Measurements from ENCODE around the gene PMS2.
"Not testable (repeated sequence)": the region's sequence is repeated elsewhere in the genome, so short reads cannot be mapped to it uniquely, and the experiment has no call there.

The PMS2 gene

DNA sequence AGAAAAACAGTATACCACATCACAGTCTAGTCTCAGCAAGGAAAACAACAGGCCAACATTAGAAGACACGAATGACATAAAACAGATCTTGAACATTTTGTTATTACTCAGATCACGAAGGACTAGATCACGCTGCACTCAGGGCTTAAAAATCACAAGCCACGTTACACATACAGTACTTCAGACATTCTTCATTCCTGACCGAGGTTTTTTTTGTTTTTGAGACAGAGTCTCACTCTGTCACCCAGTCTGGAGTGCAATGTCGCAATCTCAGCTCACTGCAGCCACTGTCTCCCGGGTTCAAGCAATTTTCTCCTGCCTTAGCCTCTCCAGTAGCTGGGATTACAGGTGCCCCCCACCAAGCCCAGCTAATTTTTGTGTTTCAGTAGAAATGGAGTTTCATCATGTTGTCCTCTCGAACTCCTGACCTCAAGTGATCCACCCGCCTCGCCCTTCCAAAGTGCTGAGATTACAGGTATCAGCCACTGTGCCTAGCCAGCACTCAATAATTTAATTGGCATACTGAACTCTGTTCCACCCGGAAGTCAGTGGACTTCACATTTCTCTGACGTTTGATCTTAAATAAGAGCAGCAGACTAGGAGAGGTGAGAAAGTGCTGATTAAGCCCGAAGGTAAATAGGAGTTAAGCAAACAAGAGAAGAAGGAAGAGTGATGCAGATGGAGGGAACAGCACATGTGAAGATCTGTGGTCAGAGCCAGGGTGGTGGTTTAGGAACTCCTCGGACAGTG, 3.7 kb upstream of the PMS2 start:
- DNase-seq (ENCODE audit: low read depth): no peak

DNA sequence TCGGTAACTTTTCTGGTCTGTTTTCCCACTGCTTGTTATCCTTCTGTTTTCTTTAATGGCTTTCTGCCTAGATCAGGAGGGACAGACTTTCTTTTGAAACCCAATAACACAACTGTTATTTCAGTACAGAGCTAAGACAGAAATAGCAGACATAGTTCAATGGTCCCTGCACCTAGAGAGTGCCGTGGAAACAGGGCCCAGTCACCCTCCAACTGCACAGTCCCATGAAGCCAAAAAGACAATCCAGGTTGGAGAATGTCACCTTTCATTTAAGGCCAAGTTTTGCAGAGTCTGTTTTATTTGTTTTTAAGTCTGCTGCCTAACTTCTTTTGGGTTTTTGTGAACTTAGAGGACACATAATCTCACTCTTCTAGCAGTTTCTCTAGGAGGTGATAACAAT, 2.7 kb upstream of the PMS2 start:
- DNase-seq (ENCODE audit: low read depth): no peak

DNA sequence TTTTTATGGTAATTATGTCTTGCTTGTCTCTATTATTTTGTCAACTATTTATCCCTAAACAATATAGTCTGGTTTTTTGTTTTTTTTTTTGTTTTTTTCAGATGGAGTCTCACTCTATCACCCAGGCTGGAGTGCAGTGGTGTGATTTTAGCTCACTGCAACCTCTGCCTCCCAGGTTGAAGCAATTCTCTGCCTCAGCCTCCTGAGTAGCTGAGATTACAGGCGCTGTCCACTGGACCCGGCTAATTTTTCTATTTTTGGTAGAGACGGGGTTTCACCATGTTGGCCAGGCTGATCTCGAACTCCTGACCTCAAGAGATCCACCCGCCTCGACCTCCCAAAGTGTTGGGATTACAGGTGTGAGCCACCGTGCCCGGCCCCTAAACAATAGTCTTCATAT, 1.5 kb upstream of the PMS2 start:
- DNase-seq (ENCODE audit: low read depth): not testable (repeated sequence)

DNA sequence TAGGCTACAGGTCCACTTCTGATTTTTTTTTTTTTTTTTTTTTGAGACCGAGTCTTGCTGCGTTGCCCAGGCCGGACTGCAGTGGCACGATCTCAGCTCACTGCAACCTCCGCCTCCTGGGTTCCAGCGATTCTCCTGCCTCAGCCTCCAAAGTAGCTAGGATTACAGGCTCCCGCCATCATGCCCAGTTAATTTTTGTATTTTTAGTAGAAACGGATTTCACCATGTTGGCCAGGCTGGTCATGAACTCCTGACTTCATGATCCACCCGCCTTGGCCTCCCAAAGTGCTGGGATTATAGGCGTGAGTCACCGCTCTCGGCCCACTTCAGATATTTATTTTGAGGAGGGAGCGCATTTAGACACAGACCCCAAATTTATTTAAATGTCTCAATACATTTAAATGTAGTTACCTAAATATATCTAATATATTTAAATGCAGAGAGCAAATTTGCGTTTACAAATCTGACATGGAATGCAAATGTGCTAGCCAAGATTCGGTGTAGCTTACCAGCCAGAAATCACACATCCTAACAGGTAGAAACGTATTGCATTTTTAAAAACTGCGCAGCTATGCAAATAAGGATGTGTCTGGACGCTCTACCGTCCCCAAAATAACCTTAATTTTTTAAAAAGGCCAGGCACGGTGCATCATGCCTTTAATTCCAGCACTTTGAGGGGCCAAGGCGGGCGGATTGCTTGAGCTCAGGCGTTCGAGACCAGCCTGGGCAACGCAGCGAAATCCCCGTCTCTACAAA, 836 bp downstream of the PMS2 start:
- DNase-seq (ENCODE audit: low read depth): not testable (repeated sequence)

DNA sequence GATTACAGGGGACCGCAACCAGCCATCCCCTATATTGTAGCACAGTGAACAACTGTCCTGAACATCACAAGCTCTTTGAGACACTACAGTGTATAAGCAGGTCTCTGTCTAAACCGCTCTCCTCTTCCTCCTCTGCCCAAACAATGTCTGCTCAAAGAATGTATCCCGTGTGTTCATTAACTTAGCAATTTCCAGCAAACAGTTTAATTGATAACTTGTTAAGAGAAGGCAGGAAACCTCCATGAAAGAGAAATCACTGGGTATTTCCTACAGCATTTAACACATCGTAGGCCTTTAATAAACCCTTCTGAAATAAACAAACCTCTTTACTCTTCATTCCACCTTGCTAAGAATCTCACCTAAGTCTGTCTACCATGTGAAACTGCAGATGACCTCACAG, 1.5 kb downstream of the PMS2 start:
- no peak for DNase-seq (ENCODE audit: low read depth)

DNA sequence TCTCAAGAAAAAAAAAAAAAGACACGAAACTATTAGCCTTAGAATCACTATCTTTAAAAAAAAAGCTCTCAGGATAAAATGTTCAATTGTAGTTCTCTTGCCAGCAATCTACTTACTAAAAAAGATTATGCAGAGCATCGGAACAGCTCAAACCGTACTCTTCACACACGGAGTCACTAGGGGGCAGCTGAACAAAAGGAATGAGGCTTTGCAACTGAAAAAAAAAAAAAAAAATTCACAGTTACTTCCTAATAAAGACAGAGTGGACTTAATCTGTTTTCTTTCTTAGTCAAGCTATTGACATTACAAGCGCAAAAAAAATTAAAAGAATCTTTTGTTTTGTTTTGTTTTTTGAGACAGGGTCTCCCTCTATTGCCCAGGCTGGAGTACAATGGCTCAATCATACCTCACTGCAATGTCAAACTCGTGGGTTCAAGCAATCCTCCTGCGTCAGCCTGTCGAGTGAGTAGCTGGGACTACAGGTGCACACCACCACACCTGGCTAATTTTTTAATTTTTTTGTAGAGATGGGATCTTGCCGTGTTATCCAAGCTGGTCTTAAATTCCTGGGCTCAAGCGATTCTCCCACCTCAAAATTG, 11.5 kb downstream of the PMS2 start:
- peak; percentile 14 for DNase-seq (ENCODE audit: low read depth)

DNA sequence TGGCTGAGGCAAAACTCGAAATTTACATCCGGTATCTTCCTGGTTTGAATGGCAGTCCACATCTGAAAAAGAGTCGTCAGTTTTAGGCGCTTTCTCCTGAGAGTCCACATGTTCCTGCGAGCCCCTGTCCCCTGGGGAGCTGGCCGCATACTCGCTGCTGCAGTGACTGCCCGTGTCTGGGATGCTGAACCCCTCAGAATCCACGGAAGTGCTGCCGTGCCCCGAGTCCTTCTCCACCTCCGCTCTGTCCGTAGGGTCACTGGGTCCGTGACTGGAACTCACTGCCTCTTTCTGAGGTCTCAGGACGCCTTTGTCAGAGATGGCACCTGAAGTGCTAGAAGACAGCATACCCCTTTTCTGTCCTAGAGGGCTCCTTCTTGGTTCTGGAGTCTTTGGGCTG, 21.8 kb downstream of the PMS2 start:
- DNase-seq (ENCODE audit: low read depth): not testable (repeated sequence)

DNA sequence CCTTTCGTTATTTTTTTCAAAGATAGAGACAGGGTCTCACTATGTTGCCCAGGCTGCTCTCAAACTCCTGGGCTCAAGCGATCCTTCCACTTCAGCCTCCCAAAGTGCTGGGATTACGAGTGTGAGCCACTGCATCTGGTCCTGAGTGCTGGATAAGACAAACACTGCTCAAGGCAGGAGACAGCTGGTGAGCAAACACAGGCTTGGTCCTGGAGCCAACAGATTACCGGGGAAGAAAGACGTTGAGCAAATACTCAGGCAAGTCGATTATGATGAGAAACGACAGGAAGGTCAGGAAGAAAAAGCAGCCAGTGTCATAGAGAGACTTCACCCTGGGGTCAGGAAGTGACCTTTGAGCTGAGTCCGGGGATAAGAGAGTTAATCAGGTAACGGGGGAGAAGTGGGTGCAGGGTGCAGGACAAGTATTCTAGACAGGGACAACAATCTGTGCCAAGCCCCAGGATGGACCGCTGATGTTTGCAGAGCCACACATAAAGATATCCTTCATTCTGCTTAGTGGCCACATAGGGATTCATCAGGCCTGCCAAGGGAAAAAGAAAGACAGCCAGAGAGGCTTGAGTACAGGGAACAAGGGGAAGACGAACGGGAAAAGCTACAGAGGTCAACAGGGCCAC, 29.1 kb downstream of the PMS2 start:
- DNase-seq (ENCODE audit: low read depth): not testable (repeated sequence)

DNA sequence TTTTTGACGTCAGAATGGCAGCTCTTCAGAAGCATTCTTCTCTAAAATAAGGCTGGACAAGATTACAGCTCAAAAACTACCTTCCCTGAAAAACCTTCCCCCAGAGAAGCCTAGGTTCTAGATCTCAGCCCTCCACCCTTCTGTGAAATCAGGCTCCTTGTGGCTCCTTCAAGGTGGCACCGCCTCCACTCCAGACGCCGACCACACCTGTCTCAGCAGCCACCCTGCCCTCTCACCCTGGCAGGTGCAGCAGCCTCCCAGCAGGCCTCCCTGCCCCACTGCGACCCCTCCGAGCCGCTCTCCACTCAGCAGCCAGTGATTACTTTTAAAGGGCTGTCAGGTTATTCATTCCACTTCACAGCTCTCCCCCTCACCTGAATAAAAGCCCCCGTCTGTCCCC, 35.3 kb downstream of the PMS2 start:
- not testable (repeated sequence) for DNase-seq (ENCODE audit: low read depth)

- DNase-seq (ENCODE audit: low read depth): not testable (repeated sequence)
Measured at GRCh38 chr7:5970347-5970911, 38.4 kb downstream of the PMS2 start, which contains the start of gene RSPH10B. TSS of gene RSPH10B (minus strand) at chr7:5970689. CDS start at chr7:5967116, 3,573 bp downstream.

DNA sequence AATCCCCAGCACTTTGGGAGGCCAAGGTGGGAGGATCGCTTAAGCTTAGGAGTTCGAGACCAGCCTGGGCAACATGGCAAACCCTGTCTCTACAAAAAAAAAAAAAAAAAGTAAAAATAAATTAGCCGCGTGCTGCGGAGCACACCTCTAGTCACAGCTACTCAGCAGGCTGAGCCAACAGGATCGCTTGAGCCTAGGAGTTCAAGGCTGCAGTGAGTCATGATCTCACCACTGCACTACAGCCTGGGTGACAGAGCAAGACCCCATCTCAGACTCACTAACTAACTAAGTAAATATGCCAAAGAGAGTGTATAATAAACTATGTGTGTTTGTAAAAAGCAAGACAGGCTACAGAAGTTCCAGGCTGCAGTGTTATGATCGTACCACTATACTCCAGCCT, 45.0 kb downstream of the PMS2 start:
- DNase-seq (ENCODE audit: low read depth): not testable (repeated sequence)

DNA sequence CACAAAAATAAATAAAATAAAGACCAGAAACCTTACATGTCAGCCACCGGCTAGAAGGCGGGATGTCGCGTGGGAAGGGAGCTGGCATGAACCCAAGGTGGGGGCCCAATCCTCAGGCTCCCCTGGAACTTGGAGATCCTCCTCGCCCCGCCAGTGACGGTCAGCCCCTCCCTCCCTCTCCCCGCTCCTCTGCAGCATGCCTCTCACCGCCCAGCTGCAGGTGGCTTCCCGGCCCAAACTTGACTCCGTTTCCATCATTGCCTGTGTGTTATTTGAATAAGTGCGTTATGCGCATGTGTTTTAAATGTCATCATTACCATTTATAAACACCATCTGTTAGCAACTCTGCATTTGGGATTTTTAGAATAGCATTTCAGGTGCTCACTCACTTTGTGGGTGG, 45.6 kb downstream of the PMS2 start:
- DNase-seq (ENCODE audit: low read depth): not testable (repeated sequence)

DNA sequence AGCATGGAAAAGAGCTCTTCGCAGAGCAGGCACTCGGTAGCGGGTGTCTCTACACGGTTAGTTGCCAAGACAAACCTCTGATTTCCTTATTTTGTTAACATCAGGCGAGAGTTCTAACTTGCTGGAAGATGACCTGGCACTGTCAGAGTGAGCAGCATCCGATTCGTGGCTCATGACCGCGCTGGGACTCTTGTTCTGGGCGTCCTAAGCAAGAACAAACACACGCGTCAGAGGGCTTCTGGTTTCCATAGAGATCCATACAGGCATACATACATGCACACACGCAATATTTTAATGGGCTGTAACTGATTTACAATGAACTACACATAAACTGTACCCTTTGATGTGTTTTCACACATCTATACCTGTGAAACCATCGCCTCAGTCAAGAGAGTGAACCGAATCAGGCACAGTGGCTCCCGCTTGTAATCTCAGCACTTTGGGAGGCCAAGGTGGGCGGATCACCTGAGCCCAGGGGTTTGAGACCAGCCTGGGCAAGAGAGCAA, 73.9 kb downstream of the PMS2 start:
- DNase-seq (ENCODE audit: low read depth): not testable (repeated sequence)

GRCh38 chr7:5931905-5932644, 76.8 kb downstream of the PMS2 start:
- DNase-seq (ENCODE audit: low read depth): not testable (repeated sequence)

- not testable (repeated sequence) for DNase-seq (ENCODE audit: low read depth)
Measured at GRCh38 chr7:5931250-5931649, 77.6 kb downstream of the PMS2 start.

DNA sequence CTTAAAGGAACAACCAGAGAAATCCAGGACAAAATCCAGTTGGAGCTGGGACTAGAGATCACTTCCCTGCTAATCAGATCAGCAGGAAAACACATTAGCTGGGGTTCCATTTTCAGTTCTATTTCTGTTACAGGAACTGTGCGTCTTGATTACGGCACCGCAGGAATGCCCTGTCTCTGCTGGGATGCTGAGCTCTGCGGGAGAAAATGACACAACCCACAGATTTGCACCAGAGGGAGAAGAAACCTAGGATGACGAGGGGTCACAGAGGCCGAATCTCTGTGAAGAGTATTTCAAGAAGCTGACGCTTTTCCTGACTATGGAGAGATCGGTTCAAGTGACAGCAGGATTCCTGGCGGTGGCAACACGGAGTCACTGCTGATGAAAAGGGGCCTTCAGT, 78.6 kb downstream of the PMS2 start:
- not testable (repeated sequence) for DNase-seq (ENCODE audit: low read depth)

GRCh38 chr7:5926263-5926870, 82.5 kb downstream of the PMS2 start:
- not testable (repeated sequence) for DNase-seq (ENCODE audit: low read depth)

DNA sequence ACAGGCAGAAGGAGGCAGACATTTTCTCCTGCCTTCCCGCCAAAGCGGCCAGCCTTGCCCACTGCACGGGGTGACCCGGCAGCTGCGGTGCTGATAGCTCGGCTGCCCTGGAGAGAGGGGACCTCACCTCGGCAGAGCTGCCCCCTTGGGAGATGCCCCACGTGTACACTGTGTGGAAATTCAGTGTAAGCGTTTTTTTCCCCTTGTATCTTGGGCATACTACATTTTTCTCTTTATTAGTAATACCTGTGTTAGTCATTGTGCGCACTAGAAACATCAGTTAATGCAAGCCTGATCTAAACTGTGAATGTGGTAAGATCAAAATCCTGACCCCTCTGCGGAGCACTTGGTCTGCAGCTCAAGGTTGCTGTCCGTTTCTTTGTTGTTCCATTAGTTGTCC, 84.2 kb downstream of the PMS2 start:
- DNase-seq (ENCODE audit: low read depth): not testable (repeated sequence)

DNA sequence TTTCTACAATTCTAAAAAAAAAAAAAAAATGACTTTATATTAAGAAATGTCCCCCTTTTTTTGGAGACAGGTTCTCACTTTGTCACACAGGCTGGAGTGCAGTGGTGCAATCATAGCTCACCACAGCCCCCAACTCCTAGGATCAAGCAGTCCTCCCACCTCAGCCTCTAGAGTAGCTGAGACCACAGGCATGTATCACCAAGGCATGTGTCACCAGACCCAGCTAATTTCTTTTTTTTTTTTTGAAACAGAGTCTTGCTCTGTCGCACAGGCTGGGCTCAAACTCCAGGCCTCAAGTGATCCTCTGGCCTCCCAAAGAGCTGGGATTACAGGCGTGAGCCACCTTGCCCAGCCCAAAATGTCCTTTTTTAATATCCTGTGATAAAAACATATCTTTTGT, 84.7 kb downstream of the PMS2 start:
- not testable (repeated sequence) for DNase-seq (ENCODE audit: low read depth)
